HG03025 (cell line): ENCODE data around the gene SLC2A4RG.

Experiments used
- ATAC-seq: cut with Tn5 transposase; IDR thresholded peaks from one replicate; pipeline ENCODE4 v1.9.1; 2021; ENCODE audit warnings: mild to moderate bottlenecking, moderate library complexity; ENCODE audit not compliant: unreplicated experiment, low FRiP score

SLC2A4RG gene

GRCh38 chr20:63751471-63752271, 12.1 kb downstream of the SLC2A4RG start:
- no peak for ATAC-seq

- ATAC-seq: no peak
Observed at GRCh38 chr20:63752411-63753101, 13.0 kb downstream of the SLC2A4RG start.

GRCh38 chr20:63753381-63753780, 13.8 kb downstream of the SLC2A4RG start:
- no peak for ATAC-seq

GRCh38 chr20:63754008-63754407, 14.4 kb downstream of the SLC2A4RG start:
- ATAC-seq: no peak

- no peak for ATAC-seq
Observed at GRCh38 chr20:63755933-63756647, 16.5 kb downstream of the SLC2A4RG start.

GRCh38 chr20:63756648-63756991, 17.0 kb downstream of the SLC2A4RG start:
- no peak for ATAC-seq

GRCh38 chr20:63758152-63758551, 18.6 kb downstream of the SLC2A4RG start:
- ATAC-seq: no peak

GRCh38 chr20:63759377-63759901, 19.9 kb downstream of the SLC2A4RG start:
- ATAC-seq: no peak

- no peak for ATAC-seq
Observed at GRCh38 chr20:63765082-63765873, 25.7 kb downstream of the SLC2A4RG start.

- no peak for ATAC-seq
Observed at GRCh38 chr20:63765902-63766301, 26.3 kb downstream of the SLC2A4RG start.

GRCh38 chr20:63766695-63767426, 27.3 kb downstream of the SLC2A4RG start:
- ATAC-seq: no peak

- ATAC-seq: no peak
Observed at GRCh38 chr20:63767456-63767855, 27.9 kb downstream of the SLC2A4RG start.

GRCh38 chr20:63767886-63768285, 28.3 kb downstream of the SLC2A4RG start:
- no peak for ATAC-seq

- no peak for ATAC-seq
Observed at GRCh38 chr20:63768591-63769515, 29.3 kb downstream of the SLC2A4RG start.

- no peak for ATAC-seq
Observed at GRCh38 chr20:63769891-63770474, 30.4 kb downstream of the SLC2A4RG start.

- ATAC-seq: no peak
Observed at GRCh38 chr20:63771046-63771707, 31.6 kb downstream of the SLC2A4RG start.

- ATAC-seq: no peak
Observed at GRCh38 chr20:63772781-63773518, 33.4 kb downstream of the SLC2A4RG start.
